Fibroblast of mammary gland (primary cell): ENCODE results near the gene PASK.

Source experiments
- DNase-seq: peaks from one replicate; pipeline ENCODE4 v3.0.0-alpha.2; 2010; ENCODE audit warnings: low read depth
- H3K4me3 ChIP-seq: 2 replicates; pipeline ENCODE4 v1.5.1; 2011; ENCODE audit warnings: low read depth, mild to moderate bottlenecking, low read length, moderate library complexity; ENCODE audit not compliant: control insufficient read depth
- CTCF ChIP-seq: conservative IDR thresholded peaks from 2 replicates; pipeline ENCODE4 v1.5.1; 2011; ENCODE audit warnings: low read depth, low read length, inconsistent platforms; ENCODE audit not compliant: control insufficient read depth, insufficient read depth

PASK gene

GRCh38 chr2:241193271-241193670 is 44.0 kb upstream of the PASK start:
- no peak for TF ChIP-seq CTCF
- no peak overlapping the region for H3K4me3 ChIP-seq

GRCh38 chr2:241191081-241191480 is 41.8 kb upstream of the PASK start:
- H3K4me3 ChIP-seq, result no peak overlapping the region
- DNase-seq, result no peak
- TF ChIP-seq CTCF, result no peak

More at GRCh38 chr2:241193271-241193670, 44.0 kb upstream of the PASK start:
- no peak for DNase-seq

- no peak for DNase-seq
- H3K4me3 ChIP-seq, result no peak overlapping the region
- no peak for TF ChIP-seq CTCF
Observed at GRCh38 chr2:241190291-241190981, 41.2 kb upstream of the PASK start.

- H3K4me3 ChIP-seq, result no peak overlapping the region
- no peak for TF ChIP-seq CTCF
- no peak for DNase-seq
Observed at GRCh38 chr2:241189856-241190201, 40.6 kb upstream of the PASK start.

- TF ChIP-seq CTCF, result no peak
Observed at GRCh38 chr2:241189093-241189855, 40.0 kb upstream of the PASK start.

GRCh38 chr2:241188361-241189092 is 39.3 kb upstream of the PASK start, which contains the start of gene ANO7:
Gene ANO7, plus strand, starts transcription at chr2:241188677. Its CDS starts 1,387 bp downstream, at chr2:241190064.
- DNase-seq, result no peak
- no peak for TF ChIP-seq CTCF
- H3K4me3 ChIP-seq, result no peak within 1 kb of the TSS

More at GRCh38 chr2:241189093-241189855, 40.0 kb upstream of the PASK start:
- DNase-seq, result no peak
- H3K4me3 ChIP-seq, result no peak overlapping the region
